H9 (cell line): ENCODE results near the gene SPRED3. TPM values are rescaled to one million over a fixed set of nuclear protein-coding genes. Genes with fewer than 3 reads are reported as not detected.

ENCODE experiments used
- DNase-seq: peaks from one replicate; pipeline ENCODE4 v3.0.0-alpha.2; 2017
- H2AFZ ChIP-seq: one replicate; pipeline ENCODE4 v1.6.1; 2013; ENCODE audit warnings: mild to moderate bottlenecking, low read length, control low read depth, moderate library complexity
- H2AK5ac ChIP-seq: 2 replicates; pipeline ENCODE4 v1.6.1; 2013; ENCODE audit warnings: low read length, control low read depth, mixed read lengths; ENCODE audit not compliant: insufficient read length
- H2BK120ac ChIP-seq: one replicate; pipeline ENCODE4 v1.6.1; 2013; ENCODE audit warnings: low read depth, mild to moderate bottlenecking, low read length, control low read depth, inconsistent platforms; ENCODE audit not compliant: poor library complexity, severe bottlenecking
- H2BK12ac ChIP-seq: 2 replicates; pipeline ENCODE4 v1.6.1; 2013; ENCODE audit warnings: low read length, control low read depth, mixed read lengths, low read depth; ENCODE audit not compliant: insufficient read length
- H2BK15ac ChIP-seq: 2 replicates; pipeline ENCODE4 v1.6.1; 2013; ENCODE audit warnings: low read depth, low read length, control low read depth
- H2BK20ac ChIP-seq: one replicate; pipeline ENCODE4 v1.6.1; 2013; ENCODE audit warnings: low read depth, mild to moderate bottlenecking, low read length, control low read depth, inconsistent platforms; ENCODE audit not compliant: poor library complexity, severe bottlenecking
- H2BK5ac ChIP-seq: 2 replicates; pipeline ENCODE4 v1.6.1; 2013; ENCODE audit warnings: low read length, control low read depth, mixed read lengths; ENCODE audit not compliant: insufficient read length
- H3K14ac ChIP-seq: 2 replicates; pipeline ENCODE4 v1.6.1; 2013; ENCODE audit warnings: low read length, control low read depth; ENCODE audit not compliant: insufficient read depth
- H3K18ac ChIP-seq: 2 replicates; pipeline ENCODE4 v1.6.1; 2013; ENCODE audit warnings: low read depth, mild to moderate bottlenecking, mixed read lengths, low read length, control low read depth; ENCODE audit not compliant: insufficient read length
- H3K23ac ChIP-seq: 2 replicates; pipeline ENCODE4 v1.6.1; 2013; ENCODE audit warnings: low read length, control low read depth, mixed read lengths, low read depth; ENCODE audit not compliant: insufficient read length
- H3K23me2 ChIP-seq: 2 replicates; pipeline ENCODE4 v1.6.1; 2013; ENCODE audit warnings: low read depth, mild to moderate bottlenecking, mixed read lengths, low read length, control low read depth; ENCODE audit not compliant: insufficient read length, poor library complexity, severe bottlenecking
- H3K27ac ChIP-seq: 2 replicates; pipeline ENCODE4 v1.5.1; 2013; ENCODE audit warnings: low read length, control low read depth, mixed read lengths, low read depth; ENCODE audit not compliant: insufficient read length
- H3K27me3 ChIP-seq: 2 replicates; pipeline ENCODE4 v1.6.1; 2013; ENCODE audit warnings: low read length, control low read depth, inconsistent platforms; ENCODE audit not compliant: insufficient read depth
- H3K4ac ChIP-seq: 2 replicates; pipeline ENCODE4 v1.6.1; 2013; ENCODE audit warnings: low read depth, mild to moderate bottlenecking, control low read depth, inconsistent platforms, low read length, moderate library complexity
- H3K4me1 ChIP-seq: 2 replicates; pipeline ENCODE4 v1.6.1; 2013; ENCODE audit warnings: low read length, control low read depth, inconsistent platforms; ENCODE audit not compliant: insufficient read depth
- H3K4me2 ChIP-seq: 2 replicates; pipeline ENCODE4 v1.6.1; 2013; ENCODE audit warnings: low read length, control low read depth, mixed read lengths; ENCODE audit not compliant: insufficient read length, insufficient read depth
- H3K56ac ChIP-seq: 2 replicates; pipeline ENCODE4 v1.6.1; 2013; ENCODE audit warnings: low read depth, mild to moderate bottlenecking, mixed read lengths, low read length, control low read depth; ENCODE audit not compliant: insufficient read length
- H3K79me1 ChIP-seq: 2 replicates; pipeline ENCODE4 v1.6.1; 2013; ENCODE audit warnings: low read depth, mild to moderate bottlenecking, moderate library complexity, low read length, control low read depth, inconsistent platforms; ENCODE audit not compliant: insufficient read depth, poor library complexity, severe bottlenecking
- H3K79me2 ChIP-seq: 2 replicates; pipeline ENCODE4 v1.6.1; 2013; ENCODE audit warnings: low read length, control low read depth, inconsistent platforms; ENCODE audit not compliant: insufficient read depth
- H3K9ac ChIP-seq: 2 replicates; pipeline ENCODE4 v1.6.1; 2013; ENCODE audit warnings: low read length, control low read depth, mixed read lengths; ENCODE audit not compliant: insufficient read length; ENCODE audit errors: extremely low read depth
- H3K9me3 ChIP-seq: one replicate; pipeline ENCODE4 v1.6.1; 2013; ENCODE audit warnings: low read depth, low read length, inconsistent platforms; ENCODE audit not compliant: control insufficient read depth
- H3T11ph ChIP-seq: one replicate; pipeline ENCODE4 v1.6.1; 2013; ENCODE audit warnings: mild to moderate bottlenecking, low read length, control low read depth, inconsistent platforms
- H4K20me1 ChIP-seq: one replicate; pipeline ENCODE4 v1.6.1; 2013; ENCODE audit not compliant: control insufficient read depth, insufficient read length, insufficient read depth
- H4K5ac ChIP-seq: 2 replicates; pipeline ENCODE4 v1.6.1; 2013; ENCODE audit warnings: low read depth, mild to moderate bottlenecking, mixed read lengths, low read length, control low read depth; ENCODE audit not compliant: insufficient read length
- H4K8ac ChIP-seq: replicated peaks from 2 replicates; pipeline ENCODE4 v1.6.1; 2013; ENCODE audit warnings: low read length, control low read depth, mixed read lengths, low read depth; ENCODE audit not compliant: insufficient read length
- H4K91ac ChIP-seq: 2 replicates; pipeline ENCODE4 v1.6.1; 2013; ENCODE audit warnings: low read depth, mild to moderate bottlenecking, moderate library complexity, mixed read lengths, low read length, control low read depth; ENCODE audit not compliant: insufficient read length
- H3K27ac Mint-ChIP-seq, 3 experiments: 2 replicates in 2 of 3; 3 replicates in 1 of 3; pipeline ENCODE4 v1.8.0; 2020 to 2021; ENCODE audit warnings: mixed read lengths in 3 of 3, mild to moderate bottlenecking in 1 of 3, moderate library complexity in 1 of 3
- H3K27me3 Mint-ChIP-seq: 2 replicates; pipeline ENCODE4 v1.8.0; 2021; ENCODE audit warnings: low read depth, mild to moderate bottlenecking, moderate library complexity, mixed read lengths
- H3K36me3 Mint-ChIP-seq, 3 experiments: 2 replicates in 2 of 3; 3 replicates in 1 of 3; pipeline ENCODE4 v1.8.0; 2020 to 2021; ENCODE audit warnings: low read depth in 3 of 3, mixed read lengths in 3 of 3; ENCODE audit not compliant: insufficient read depth in 1 of 3
- H3K4me1 Mint-ChIP-seq, 2 experiments: 2 replicates each; pipeline ENCODE4 v1.8.0; 2020; ENCODE audit warnings: mixed read lengths in 2 of 2
- H3K4me3 Mint-ChIP-seq, 2 experiments: 2 replicates in 1 of 2; 3 replicates in 1 of 2; pipeline ENCODE4 v1.8.0; 2020 to 2021; ENCODE audit warnings: mild to moderate bottlenecking in 2 of 2, mixed read lengths in 2 of 2, moderate library complexity in 1 of 2
- H3K9me3 Mint-ChIP-seq, 2 experiments: 2 replicates in 1 of 2; 3 replicates in 1 of 2; pipeline ENCODE4 v1.8.0; 2020; ENCODE audit warnings: mild to moderate bottlenecking in 2 of 2, mixed read lengths in 2 of 2, moderate library complexity in 1 of 2
- WGBS: extraction: QIAGEN DNeasy Blood & Tissue Kit; methylation state at CpG from one replicate; pipeline ENCODE4 v1.1.7; 2013; ENCODE audit warnings: missing lambda C conversion rate, low lambda C conversion rate, mixed read lengths; ENCODE audit not compliant: insufficient read length; ENCODE audit errors: extremely low coverage; 5-methylcytosine and 5-hydroxymethylcytosine counted together
- total RNA-seq: library from RNA; stranded (reverse); gene quantifications from 2 replicates; pipeline ENCODE4 v1.2.1, GENCODE V29; 2021
- TF ChIP-seq, protein P1 (sequence below): fragments of 200-600 bp; sonication (generic); conservative IDR thresholded peaks from 3 replicates; pipeline ENCODE4 v1.8.0; 2021; ENCODE audit warnings: antibody characterized with exemption, mild to moderate bottlenecking

The SPRED3 gene
- total RNA-seq, 1 experiment from 2014 or later: 16.4 TPM

DNA sequence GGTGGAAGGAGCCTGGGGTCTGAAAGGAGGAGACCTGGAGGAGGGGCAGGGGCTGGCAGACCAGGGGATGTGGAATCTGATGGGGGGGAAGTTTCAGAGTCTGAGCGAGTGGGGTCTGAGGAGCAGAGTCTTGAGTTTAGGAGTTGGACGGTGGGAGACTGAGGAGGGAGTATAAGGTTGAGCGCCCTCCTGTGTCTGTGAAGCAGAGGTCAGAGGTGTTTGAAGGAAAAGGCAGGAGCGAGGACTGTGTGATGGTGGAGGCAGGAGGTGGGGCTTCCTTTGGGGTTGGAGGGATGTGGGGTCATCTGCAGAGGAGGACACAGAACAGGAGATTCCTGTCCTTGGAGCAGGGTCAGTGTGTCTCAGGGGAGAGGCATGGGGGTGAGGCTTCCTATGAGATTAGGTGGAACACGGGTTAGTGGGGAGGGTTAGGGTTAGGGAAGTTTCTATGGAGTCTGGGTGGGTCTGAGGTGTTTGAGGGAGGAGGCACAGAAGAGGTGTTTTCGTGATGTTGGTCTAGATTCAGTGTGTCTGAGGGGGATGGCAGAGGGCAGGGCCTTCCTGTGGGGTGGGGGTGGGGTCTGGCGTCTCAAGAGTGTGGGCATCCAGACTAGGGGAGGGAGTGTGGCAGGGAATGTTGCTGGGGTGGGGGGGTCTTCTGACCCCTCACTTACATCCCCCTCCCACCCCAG, 53.3 kb downstream of the SPRED3 start:
- H3K27ac Mint-ChIP-seq: peak overlapping the region; percentile 41 to 89 (median 56); a peak in 4 of 7 replicates

More for the DNA sequence above, 53.3 kb downstream of the SPRED3 start:
- WGBS: no CpG with 5 or more reads among the region's 7 CpGs
- H3K56ac ChIP-seq: no peak overlapping the region
- H3K36me3 Mint-ChIP-seq: peaks cover 29 to 37% (median 35%) of the 10 kb centered on the region in 3 experiments
- no peak overlapping the region for H3K18ac ChIP-seq
- peak; percentile 77 for DNase-seq
- H4K20me1 ChIP-seq: no peaks in the 10 kb centered on the region
- H3K79me2 ChIP-seq: no peaks in the 10 kb centered on the region
- H3K14ac ChIP-seq: no peak overlapping the region
- no peak overlapping the region for H3K9ac ChIP-seq
- H2BK12ac ChIP-seq: no peak overlapping the region
- H2BK120ac ChIP-seq: no peak overlapping the region
- H3K4ac ChIP-seq: no peak overlapping the region
- no peak overlapping the region for H2AK5ac ChIP-seq
- no peaks in the 10 kb centered on the region for H3K9me3 ChIP-seq
- H3K4me1 ChIP-seq: no peaks in the 10 kb centered on the region
- no peaks in the 10 kb centered on the region for H3K27me3 Mint-ChIP-seq
- no peaks in the 10 kb centered on the region for H3K23me2 ChIP-seq
- TF ChIP-seq, protein P1, sequence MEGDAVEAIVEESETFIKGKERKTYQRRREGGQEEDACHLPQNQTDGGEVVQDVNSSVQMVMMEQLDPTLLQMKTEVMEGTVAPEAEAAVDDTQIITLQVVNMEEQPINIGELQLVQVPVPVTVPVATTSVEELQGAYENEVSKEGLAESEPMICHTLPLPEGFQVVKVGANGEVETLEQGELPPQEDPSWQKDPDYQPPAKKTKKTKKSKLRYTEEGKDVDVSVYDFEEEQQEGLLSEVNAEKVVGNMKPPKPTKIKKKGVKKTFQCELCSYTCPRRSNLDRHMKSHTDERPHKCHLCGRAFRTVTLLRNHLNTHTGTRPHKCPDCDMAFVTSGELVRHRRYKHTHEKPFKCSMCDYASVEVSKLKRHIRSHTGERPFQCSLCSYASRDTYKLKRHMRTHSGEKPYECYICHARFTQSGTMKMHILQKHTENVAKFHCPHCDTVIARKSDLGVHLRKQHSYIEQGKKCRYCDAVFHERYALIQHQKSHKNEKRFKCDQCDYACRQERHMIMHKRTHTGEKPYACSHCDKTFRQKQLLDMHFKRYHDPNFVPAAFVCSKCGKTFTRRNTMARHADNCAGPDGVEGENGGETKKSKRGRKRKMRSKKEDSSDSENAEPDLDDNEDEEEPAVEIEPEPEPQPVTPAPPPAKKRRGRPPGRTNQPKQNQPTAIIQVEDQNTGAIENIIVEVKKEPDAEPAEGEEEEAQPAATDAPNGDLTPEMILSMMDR: peak; percentile 70
- peak overlapping the region in 1 of 2 experiments; percentile 52; a peak in 2 of 5 replicates for H3K4me3 Mint-ChIP-seq
- peaks cover 5 to 16% of the 10 kb centered on the region in 2 experiments; a peak in 3 of 4 replicates for H3K4me1 Mint-ChIP-seq
- H3K27me3 ChIP-seq: no peaks in the 10 kb centered on the region
- no peaks in the 10 kb centered on the region for H3K79me1 ChIP-seq
- no peaks in the 10 kb centered on the region for H3K9me3 Mint-ChIP-seq
- no peak overlapping the region for H3T11ph ChIP-seq
- H4K8ac ChIP-seq: no peak overlapping the region
- H3K23ac ChIP-seq: no peak overlapping the region
- H2AFZ ChIP-seq: no peak overlapping the region
- H4K91ac ChIP-seq: no peak overlapping the region
- H3K4me2 ChIP-seq: no peak overlapping the region
- H3K27ac ChIP-seq: no peak overlapping the region
- H2BK20ac ChIP-seq: no peak overlapping the region
- no peak overlapping the region for H4K5ac ChIP-seq
- H2BK5ac ChIP-seq: no peak overlapping the region
- H2BK15ac ChIP-seq: no peak overlapping the region
